ENCODE results near the gene PPP2R5D.

DNA sequence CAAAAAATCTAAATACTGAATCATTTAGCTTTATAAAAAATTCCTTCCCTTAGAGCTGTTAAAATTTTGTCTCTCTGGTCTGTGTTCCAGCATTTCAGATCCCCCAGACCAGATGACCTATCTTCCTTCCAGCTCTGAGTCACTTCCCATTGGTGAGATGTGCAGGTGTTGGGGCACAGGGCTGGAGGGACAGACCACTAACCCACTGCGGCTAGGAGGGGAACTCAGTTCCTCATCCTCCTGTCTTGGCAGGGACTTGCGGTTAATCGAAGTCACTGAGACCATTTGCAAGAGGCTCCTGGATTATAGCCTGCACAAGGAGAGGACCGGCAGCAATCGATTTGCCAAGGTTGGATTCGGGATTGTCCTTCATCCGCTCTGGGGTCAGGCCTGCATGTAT lies 49.0 kb upstream of the PPP2R5D start:
- TF ChIP-seq, protein P1, sequence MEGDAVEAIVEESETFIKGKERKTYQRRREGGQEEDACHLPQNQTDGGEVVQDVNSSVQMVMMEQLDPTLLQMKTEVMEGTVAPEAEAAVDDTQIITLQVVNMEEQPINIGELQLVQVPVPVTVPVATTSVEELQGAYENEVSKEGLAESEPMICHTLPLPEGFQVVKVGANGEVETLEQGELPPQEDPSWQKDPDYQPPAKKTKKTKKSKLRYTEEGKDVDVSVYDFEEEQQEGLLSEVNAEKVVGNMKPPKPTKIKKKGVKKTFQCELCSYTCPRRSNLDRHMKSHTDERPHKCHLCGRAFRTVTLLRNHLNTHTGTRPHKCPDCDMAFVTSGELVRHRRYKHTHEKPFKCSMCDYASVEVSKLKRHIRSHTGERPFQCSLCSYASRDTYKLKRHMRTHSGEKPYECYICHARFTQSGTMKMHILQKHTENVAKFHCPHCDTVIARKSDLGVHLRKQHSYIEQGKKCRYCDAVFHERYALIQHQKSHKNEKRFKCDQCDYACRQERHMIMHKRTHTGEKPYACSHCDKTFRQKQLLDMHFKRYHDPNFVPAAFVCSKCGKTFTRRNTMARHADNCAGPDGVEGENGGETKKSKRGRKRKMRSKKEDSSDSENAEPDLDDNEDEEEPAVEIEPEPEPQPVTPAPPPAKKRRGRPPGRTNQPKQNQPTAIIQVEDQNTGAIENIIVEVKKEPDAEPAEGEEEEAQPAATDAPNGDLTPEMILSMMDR (IDR thresholded peaks at IDR 0.05; ENCODE audit: low read depth, low read length, poor library complexity, severe bottlenecking), result no peak
- TF ChIP-seq EZH2phosphoT487 (IDR thresholded peaks at IDR 0.05; ENCODE audit: borderline replicate concordance, low read length), result no peak

Measured in DOHH2 (cell line).